HG02884 (cell line): ENCODE results near the gene COPS6.

Experiments
- ATAC-seq: cut with Tn5 transposase; IDR thresholded peaks from one replicate; pipeline ENCODE4 v1.9.1; 2021; ENCODE audit warnings: mild to moderate bottlenecking, moderate library complexity; ENCODE audit not compliant: unreplicated experiment

COPS6 gene

DNA sequence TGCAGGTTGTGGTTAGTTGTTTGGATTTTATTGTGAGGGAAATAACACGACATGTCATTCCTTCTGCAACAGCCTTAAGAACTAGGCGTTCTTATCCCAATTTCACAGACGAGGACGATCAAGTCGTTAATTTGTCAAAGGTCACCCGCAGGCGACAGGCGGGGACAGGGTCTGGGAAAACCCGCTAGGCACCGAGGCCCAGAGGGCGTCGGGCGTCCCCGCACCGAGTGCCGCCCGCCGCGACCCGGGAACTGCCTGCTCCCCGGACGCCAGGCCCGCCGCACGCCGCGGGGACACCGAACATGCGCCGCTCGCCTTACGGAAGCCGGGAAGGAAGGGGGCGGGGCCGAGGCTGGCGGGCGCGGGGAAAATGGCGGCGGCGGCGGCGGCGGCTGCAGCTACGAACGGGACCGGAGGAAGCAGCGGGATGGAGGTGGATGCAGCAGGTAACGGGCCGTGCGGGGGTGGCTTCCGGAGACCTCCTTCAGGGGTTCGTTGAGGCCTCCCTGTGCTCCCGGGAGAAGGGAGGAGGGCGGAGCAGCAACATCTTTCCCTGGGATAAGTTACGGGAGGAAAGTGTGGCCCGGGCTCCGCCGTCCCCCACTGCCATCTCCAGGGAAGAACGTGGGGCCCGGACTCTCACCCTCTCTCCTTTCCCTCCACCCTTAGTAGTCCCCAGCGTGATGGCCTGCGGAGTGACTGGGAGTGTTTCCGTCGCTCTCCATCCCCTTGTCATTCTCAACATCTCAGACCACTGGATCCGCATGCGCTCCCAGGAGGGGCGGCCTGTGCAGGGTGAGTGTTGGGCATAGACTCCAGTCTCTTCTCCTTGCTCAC is at the start of gene COPS6:
COPS6 (plus strand) TSS at position 349 of the 837 bp plus-strand sequence; CDS start at position 371, 22 bp downstream.
- ATAC-seq, result peak; percentile 50

DNA sequence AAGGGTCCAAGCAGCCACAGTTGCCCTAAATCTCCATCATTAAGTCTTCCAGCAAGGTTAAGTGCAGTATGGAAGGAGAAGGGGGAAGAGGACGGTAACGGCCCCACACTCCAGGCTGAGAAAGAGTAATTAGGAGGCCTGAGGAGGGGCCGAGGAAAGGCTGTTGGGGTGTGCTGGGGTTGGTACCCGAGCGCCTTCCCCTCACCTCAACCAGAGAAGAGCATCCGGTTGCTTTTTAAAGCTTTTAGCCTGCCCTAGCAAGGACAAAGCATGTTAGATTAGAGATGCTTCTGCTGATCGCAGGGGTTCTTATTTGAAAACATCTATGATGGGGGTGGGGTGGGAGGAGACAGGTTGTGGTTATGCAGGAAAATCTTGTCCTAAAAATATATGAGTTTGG is 48.2 kb upstream of the COPS6 start:
- no peak for ATAC-seq

DNA sequence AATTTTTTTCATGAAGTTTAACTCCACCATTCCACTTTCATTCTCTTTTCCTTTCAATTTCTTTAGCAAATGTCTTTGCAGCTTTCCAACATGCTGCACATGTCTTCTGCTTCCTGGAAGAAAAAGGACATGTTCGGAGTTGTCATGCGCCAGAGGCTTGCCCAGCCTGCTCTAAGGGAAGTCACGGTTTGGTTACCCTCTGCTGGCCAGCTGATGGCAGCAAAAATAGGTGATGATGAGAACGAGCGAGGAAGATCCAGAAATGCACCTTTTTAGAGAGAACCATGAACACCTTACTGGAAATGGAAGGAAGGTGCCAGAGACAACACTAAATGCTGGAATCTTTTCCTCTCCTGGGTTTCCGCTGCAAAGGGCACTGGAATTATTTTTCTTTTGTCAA is 44.1 kb upstream of the COPS6 start:
- ATAC-seq, result no peak

DNA sequence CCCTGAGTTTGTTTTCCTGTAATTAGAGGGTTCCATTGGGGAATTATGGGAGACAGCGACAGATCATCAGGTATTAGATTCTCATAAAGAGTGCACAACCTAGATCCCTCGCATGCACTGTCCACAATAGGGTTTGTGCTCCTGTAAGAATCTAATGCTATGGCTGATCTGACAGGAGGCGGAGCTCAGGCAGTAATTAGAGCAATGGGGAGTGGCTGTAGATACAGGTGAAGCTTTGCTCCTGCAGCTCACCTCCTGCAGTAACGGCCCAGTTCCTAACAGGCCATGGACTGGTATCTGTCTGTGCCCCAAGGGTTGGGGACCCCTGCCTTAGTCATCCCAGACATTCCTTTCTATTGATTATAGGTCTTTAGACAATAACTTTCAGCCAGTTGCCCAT is 40.1 kb upstream of the COPS6 start:
- no peak for ATAC-seq

DNA sequence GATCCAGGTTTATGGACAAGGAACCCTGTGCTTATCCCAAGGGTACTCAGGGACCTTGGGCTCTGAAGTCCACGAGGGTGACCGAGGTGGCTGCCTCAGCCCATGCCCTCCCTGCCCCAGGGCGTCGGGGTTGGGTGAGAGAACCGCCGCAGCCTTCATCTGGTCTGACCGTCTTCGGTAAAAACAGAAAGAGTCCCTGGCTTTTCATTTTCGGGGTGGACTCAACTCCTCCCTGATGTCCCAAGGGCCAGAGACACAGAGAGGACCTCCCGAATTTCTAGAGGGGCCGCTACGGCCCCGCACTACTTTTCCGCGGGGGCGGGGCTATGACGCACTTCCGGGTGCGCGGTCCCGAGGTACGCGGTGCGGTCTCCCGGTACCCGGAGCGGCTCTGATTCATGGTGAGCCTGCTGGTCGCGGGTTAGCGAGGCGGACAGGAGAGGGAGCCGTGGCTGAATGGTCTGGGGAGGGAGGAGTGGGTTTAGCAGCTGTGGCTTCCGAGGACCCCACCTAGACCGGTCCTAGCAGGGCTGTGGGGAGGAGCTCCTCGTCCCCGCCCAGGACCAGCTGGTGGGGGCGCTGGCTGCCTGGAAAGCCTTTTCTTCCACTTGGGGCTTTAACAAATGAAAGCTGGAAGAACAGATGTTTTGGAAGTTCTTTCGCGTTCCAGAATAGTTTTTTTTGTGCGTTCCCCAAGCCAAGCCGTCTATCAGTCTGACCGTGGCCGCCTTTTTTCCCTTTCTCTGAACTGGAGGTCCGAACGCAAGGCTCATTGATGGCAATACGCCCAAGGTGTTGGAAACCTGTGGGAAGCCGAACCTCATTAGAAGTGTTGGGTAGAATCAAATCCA is 39.1 kb upstream of the COPS6 start, which contains the start of gene ZSCAN21:
ZSCAN21 (plus strand) TSS at position 334 of the 851 bp plus-strand sequence. CDS start 7,233 bp downstream, outside the sequence.
- peak; percentile 81 for ATAC-seq

DNA sequence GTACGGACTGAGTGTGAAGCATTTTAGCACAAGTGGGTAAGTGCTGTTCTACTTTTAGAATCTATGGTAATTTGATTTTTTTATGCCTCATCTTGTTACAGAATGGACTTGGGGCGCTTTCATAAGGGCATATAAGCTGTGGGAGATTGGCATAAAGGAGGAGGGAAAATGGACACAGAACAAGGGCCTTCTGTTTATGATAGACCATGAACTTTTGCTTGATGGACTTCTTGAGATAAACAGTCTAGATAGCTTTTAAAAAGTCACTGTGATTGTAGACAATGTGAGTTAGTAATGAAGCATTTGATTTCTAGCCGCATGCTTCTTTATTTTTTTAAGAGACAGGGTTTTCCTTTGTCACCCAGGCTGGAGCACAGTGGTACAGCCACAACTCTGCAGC is 37.2 kb upstream of the COPS6 start:
- no peak for ATAC-seq

DNA sequence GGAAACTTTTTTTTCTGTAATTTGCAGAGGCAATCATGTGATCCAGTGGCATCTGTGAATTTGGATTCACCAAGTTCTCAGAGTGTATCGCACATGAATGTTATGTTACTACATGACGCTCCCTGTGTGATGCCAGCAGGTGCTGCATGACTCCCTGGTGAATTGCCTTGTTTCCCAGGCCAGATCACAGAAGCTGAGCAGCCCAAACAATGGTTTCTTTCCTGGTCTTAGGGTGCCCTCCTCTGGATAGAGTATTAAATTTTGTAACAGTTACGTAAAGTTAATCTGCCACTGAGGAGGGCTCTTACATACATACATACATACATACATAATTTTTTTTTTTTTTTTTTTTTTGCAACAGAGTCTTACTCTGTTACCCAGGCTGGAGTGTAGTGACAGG is 35.6 kb upstream of the COPS6 start:
- ATAC-seq, result no peak

DNA sequence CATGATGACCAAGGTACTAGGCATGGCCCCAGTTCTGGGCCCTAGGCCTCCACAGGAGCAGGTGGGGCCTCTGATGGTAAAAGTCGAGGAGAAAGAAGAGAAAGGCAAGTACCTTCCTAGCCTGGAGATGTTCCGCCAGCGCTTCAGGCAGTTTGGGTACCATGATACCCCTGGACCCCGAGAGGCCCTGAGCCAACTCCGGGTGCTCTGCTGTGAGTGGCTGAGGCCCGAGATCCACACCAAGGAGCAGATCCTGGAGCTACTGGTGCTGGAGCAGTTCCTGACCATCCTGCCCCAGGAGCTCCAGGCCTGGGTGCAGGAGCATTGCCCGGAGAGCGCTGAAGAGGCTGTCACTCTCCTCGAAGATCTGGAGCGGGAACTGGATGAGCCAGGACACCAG is 31.8 kb upstream of the COPS6 start:
- ATAC-seq, result no peak

DNA sequence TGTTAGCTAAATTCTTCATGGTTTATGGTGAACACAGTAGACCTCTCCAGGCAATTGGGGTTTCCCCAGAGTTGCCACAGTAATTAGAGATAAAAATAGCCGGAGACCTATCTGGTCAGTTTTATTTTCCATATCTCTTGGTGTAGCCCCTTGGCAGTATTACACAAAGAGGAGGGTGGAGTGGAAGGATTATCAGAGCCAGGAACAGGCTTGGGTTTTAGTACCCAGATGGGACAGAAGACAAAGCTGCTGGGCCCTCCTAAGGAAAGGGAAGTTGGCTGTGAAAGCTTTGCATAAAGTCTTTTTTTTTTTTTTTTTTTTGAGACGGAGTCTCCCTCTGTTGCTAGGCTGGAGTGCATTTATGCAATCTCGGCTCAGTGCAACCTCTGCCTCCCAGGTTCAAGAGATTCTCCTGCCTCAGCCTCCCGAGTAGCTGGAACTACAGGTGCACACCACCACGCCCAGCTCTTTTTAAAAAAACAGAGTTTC is 29.5 kb upstream of the COPS6 start:
- no peak for ATAC-seq

DNA sequence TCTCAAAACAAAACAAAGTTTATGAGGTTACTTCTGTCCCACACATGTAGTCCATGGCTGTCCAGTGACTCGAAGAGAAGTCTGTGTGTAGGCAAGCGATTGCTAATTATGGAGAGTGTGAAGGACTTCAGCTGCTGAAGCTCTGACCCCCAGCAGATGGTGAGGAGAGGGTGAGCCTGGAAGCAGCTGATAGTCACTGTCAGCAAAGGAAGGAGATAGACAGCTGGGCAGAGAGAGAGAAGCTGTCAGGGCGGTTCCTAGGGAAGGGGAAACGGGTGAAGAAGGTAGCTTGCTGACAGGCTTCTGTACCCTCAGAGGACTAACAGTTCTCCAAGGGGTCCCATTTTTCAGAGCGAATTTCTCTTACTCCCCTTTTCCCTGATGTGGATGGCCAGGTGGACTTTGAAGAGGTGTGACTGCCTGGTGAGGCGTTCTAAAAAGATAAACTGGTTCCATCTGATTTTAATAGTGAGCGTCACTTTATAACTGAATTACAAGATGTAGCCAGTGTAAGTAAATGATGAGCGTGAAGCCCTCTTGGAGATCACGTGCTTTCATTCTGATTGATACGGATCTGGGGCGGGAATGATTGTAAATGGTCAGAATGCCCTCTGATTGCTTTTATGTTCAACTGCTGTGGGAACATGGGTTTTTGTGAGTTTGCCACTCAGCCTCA is 27.1 kb upstream of the COPS6 start:
- ATAC-seq, result no peak

DNA sequence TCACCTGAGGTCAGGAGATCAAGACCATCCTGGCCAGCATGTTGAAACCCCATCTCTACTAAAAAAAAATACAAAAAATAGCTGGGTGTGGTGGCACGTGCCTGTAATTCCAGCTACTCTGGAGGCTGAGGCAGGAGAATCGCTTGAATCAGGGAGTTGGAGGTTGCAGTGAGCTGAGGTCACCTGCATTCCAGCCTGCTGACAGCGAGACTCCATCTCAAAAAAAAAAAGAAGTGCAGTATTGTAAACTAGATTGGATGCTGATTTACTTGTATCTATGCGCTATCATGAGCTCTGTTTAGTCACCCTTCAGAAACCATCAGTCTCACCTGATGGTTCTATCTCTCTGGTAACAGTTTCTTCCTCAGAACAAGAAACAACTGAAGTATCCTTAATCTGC is 25.4 kb upstream of the COPS6 start:
- ATAC-seq, result no peak

DNA sequence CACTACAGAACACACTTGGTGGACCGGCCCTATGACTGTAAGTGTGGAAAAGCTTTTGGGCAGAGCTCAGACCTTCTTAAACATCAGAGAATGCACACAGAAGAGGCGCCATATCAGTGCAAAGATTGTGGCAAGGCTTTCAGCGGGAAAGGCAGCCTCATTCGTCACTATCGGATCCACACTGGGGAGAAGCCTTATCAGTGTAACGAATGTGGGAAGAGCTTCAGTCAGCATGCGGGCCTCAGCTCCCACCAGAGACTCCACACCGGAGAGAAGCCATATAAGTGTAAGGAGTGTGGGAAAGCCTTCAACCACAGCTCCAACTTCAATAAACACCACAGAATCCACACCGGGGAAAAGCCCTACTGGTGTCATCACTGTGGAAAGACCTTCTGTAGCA is 24.6 kb upstream of the COPS6 start:
- no peak for ATAC-seq

DNA sequence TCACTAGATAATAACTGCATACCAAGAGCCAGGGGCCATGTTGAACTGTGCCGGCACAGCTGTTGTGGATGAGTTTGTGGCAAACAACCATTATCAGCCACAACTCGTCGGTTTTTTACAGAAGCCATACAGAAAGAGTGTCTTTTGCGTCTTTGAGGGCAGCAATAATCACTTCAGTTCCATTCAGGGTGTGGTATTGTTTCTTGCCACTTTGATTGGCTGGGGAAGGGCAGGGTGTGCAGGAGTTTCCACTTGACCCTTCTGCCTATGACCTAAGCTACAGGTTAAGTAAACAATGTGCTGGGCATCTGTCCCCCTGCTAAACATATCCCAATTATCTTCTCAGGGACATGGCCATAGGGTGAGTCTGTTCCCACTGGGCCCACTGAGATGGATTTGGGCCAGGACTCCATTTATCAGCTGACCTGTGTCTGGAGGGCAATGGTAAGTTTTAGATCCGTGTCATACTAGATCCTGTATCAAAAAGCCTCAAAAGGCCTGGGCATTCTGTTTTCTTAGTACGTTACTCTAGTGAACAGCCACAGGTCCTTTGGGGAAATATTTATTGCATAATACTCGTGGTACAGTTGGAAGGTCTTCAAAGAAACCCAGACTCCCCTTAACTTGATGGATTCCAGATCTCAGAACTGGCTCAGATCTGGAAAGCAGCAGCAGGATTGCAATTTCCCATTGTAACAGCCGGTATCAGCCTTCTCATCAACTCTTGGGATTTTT is 23.1 kb upstream of the COPS6 start:
- ATAC-seq, result no peak

DNA sequence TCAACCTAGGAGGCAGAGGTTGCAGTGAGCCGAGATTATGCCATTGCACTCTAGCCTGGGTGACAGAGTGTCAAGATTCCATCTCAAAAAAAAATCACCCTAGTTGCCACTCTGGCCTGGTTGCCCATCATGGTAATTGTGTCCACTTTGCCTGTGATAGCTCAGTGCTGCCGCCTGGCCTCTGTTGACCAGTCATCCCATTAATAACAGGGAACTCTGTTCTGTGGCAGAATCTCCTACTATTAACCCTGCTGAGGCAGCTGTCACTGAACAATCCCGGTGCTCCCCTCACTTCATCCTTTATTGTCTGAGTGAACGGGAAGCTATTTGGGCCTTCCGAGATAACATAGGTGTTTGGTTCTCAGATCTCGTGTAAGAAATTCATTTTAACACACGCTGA is 21.8 kb upstream of the COPS6 start:
- no peak for ATAC-seq

DNA sequence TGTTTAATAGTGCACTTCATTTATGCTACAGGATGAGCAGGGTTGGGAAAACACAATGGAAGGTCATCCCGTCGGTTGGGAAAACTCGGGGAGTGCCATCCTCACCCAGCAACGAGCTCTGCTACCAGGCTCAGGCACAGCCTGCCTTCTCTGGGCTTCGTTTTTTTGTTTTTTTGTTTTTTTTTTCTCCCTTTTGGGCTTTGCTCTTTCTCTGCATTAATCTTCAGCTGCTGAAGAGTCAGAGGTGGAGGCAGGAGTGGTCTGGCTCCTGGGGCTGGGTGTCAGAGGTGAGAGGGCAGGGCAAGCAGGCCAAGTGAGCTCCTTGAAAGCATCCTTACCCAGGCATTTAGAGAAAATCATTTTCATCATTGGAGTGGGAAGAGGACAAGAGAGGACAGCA is 18.8 kb upstream of the COPS6 start:
- no peak for ATAC-seq

DNA sequence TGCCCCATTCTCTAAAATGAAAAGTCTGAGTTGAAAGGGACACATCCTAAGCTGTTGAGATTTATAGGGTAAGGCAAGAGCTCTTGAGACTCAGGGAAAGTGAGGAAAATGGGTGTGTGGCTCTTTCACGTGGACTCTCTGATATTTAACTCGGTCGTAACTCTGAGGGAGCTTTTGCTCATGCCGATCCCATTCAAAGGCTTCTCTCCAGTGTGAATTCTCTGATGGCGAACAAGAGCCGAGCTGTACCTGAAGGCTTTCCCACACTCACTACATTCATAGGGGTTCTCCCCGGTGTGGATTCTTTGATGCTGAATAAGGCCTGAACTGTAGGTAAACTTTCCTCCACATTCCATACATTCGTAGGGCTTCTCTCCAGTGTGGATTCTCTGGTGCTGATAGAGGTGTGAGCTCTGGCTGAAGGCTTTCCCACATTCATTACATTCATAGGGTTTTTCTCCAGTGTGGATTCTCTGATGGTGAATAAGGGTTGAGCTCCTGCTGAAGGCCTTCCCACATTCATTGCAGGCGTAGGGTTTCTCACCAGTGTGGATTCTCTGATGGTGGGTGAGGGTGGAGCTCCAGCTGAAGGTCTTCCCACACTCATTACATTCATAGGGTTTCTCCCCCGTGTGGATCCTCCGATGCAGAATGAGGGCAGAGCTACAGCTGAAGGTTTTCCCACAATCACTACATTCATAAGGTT is 17.6 kb upstream of the COPS6 start:
- no peak for ATAC-seq

DNA sequence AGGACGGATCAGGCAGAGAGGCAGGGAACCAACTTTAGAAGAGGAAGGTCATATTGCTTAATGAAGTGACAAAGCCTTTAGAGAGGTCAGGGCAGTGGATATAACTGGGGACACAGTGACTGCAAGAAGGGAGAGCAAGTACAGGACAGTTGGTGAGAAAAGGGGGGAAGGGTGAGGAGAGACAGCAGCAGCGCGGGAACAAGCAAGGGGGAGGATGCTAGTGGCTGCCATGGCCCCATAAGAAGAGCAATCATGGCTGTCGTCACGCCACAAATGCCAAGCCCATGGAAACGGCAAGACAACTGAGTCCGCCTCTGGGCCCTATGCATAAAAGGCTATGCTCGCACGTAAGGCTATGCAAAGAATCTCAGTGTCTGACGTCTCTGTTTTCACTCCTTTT is 16.3 kb upstream of the COPS6 start:
- ATAC-seq, result no peak

DNA sequence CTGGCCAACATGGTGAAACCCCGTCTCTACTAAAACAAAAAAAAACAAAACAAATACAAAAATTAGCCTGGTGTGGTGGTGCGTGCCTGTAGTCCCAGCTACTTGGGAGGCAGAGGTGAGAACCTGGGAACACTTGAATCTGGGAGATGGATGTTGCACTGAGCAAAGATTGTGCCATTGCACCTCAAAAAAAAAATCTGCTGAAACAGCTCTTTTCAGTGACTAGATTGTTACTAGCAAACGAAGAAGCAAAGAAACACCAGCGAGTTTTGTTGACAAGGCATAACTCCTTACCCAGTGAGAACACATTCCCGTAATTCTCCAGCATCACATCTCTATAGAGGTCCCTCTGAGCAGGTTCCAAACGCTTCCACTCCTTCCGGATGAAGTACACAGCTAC is 13.9 kb upstream of the COPS6 start:
- ATAC-seq, result no peak

DNA sequence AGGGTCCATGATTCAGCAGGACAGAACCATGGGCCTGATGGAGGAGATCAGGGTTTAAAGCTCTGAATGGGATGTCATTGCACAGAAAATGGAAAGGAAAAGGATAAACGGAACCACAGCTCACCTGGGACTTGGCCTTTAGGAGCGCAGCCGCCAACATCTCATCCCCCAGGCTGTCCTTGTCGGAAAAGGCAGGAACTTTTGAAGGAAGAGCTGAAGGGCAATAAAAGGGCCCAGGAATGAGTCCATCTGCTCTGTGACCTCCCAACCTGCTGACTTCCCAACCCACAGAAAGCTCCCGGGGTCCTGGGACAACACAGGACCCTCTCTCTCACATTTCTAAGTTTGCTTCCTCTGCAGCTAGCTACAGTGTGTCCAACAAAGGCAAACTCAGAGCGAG is 13.4 kb upstream of the COPS6 start:
- no peak for ATAC-seq

DNA sequence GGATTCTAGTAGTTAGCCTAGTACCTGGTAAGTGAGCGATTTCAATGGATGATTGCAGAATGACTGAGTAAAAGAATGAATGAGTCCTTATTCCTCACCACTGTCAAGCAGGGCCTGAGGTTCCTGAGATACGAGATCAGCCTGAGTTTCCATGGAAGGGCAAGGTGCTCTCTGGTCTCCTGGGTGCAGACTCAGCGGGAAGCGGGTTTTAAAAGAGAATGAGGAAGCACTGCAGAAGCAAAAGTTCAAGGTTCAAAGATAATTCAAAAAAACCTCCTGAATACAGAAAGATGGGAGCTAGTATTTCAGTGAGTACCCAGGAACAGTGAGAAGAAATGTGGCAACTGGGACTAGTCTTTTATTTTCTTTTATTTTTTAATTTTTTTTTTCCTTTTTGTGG is 11.6 kb upstream of the COPS6 start:
- ATAC-seq, result no peak
